Osteocyte (in vitro differentiated cells): ENCODE results near the gene CASS4. TPM values are rescaled to one million over a fixed set of nuclear protein-coding genes. Genes with fewer than 3 reads are reported as not detected.

Experiments used
- DNase-seq: peaks from one replicate; pipeline ENCODE4 v3.0.0; 2021; ENCODE audit warnings: mixed read lengths; ENCODE audit not compliant: unreplicated experiment; ENCODE audit errors: extremely low spot score
- H3K27ac Mint-ChIP-seq: one replicate; pipeline ENCODE4 v1.8.0; 2021; ENCODE audit warnings: mild to moderate bottlenecking, mixed read lengths; ENCODE audit not compliant: unreplicated experiment
- H3K27me3 Mint-ChIP-seq: one replicate; pipeline ENCODE4 v1.8.0; 2021; ENCODE audit warnings: mixed read lengths; ENCODE audit not compliant: unreplicated experiment
- H3K36me3 Mint-ChIP-seq: one replicate; pipeline ENCODE4 v1.8.0; 2021; ENCODE audit warnings: mixed read lengths; ENCODE audit not compliant: unreplicated experiment
- H3K4me1 Mint-ChIP-seq: one replicate; pipeline ENCODE4 v1.8.0; 2021; ENCODE audit warnings: mixed read lengths; ENCODE audit not compliant: unreplicated experiment
- H3K4me3 Mint-ChIP-seq: one replicate; pipeline ENCODE4 v1.8.0; 2021; ENCODE audit warnings: mild to moderate bottlenecking, moderate library complexity, mixed read lengths; ENCODE audit not compliant: unreplicated experiment
- H3K9me3 Mint-ChIP-seq: one replicate; pipeline ENCODE4 v1.8.0; 2021; ENCODE audit warnings: mixed read lengths; ENCODE audit not compliant: unreplicated experiment
- total RNA-seq: library from RNA; stranded (reverse); gene quantifications from 2 replicates; pipeline ENCODE4 v1.2.1, GENCODE V29; 2021
- TF ChIP-seq, protein P1 (sequence below): fragments of 200-600 bp; sonication (generic); IDR thresholded peaks from 2 replicates; pipeline ENCODE4 v1.5.0; 2021; ENCODE audit warnings: antibody characterized with exemption, mild to moderate bottlenecking, moderate library complexity

CASS4 gene
- total RNA-seq, 1 donor from 2014 or later, result not detected

DNA sequence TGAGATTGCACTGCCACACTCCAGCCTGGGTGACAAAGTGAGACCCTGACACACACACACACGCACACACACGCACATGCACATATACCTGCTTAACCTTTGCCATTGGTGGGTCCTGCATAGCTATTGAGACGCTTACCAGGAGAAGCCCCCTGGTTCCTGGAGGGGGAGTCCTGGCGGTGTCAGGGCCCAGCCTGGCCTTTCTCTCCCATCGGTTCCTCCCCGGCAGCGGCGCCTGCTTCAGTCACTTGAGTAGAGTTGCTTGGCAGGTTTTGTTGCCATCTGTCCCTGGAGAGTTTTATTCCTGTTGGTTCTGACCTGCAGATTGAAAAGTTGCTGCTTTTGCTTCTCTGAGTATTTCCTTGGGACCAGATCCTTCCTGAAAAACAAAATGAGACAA, 91.9 kb downstream of the CASS4 start:
- TF ChIP-seq, protein P1, sequence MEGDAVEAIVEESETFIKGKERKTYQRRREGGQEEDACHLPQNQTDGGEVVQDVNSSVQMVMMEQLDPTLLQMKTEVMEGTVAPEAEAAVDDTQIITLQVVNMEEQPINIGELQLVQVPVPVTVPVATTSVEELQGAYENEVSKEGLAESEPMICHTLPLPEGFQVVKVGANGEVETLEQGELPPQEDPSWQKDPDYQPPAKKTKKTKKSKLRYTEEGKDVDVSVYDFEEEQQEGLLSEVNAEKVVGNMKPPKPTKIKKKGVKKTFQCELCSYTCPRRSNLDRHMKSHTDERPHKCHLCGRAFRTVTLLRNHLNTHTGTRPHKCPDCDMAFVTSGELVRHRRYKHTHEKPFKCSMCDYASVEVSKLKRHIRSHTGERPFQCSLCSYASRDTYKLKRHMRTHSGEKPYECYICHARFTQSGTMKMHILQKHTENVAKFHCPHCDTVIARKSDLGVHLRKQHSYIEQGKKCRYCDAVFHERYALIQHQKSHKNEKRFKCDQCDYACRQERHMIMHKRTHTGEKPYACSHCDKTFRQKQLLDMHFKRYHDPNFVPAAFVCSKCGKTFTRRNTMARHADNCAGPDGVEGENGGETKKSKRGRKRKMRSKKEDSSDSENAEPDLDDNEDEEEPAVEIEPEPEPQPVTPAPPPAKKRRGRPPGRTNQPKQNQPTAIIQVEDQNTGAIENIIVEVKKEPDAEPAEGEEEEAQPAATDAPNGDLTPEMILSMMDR, result no peak
- Mint-ChIP-seq H3K4me1 (no peaks in the 10 kb centered on the region), H3K9me3 (no peaks in the 10 kb centered on the region), H3K27ac (no peak overlapping the region), H3K4me3 (no peak overlapping the region), H3K27me3 (no peaks in the 10 kb centered on the region), H3K36me3 (peaks cover 7% of the 10 kb centered on the region)
- no peak for DNase-seq

DNA sequence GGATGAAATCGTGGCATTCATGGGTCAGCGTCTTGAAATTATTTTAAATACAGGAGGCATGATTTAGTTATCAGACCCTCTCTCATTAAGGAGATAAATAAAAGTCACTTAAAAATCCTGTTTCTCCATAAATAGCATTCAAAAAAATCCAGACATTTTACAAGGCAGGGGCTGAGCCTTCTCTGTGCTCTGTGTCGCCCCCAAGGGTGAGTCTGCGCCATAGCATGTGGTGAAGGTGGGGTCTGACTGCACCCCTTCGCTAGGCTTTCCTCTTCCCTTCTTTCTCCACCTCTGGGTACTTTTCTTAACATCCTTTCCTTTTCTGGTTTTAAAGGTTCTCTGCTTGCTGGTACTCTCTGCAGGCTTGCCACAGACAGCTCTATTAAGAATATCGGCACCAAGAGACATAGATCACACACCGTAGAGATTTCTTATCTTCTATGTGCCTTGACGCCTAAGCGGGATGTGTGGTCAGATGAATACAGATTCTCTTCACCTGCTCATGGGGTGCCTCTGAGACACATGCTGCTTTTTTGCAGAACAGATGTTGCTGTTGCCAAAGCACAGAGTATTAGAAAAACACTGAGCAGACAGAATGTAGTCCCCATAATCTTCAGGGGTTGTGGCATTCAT, 92.4 kb downstream of the CASS4 start:
- TF ChIP-seq, protein P1, result peak; percentile 49
- peaks cover 7% of the 10 kb centered on the region for H3K36me3 Mint-ChIP-seq
- H3K9me3 Mint-ChIP-seq, result no peaks in the 10 kb centered on the region
- H3K27ac Mint-ChIP-seq, result no peak overlapping the region
- H3K4me1 Mint-ChIP-seq, result no peaks in the 10 kb centered on the region
- H3K4me3 Mint-ChIP-seq, result no peak overlapping the region
- no peak for DNase-seq
- H3K27me3 Mint-ChIP-seq, result no peaks in the 10 kb centered on the region

DNA sequence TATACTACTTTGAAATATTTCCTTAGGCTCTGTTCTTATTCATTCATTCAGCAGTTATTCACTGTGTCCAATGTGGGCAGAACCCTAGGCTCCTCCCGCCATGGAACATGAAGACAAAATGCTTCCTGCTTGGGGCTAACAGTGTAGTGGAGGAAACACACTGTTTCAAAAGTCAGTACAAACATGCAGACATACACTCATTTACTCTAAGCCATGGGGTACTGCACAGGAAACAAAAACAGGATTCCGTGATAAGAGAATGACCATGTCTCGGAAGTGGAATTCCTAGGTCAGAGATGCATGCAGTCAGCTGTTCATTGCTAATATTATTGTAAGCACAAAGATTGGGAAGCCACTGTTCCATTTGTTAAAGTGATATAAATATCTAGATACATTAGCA, 94.0 kb downstream of the CASS4 start:
- TF ChIP-seq, protein P1, result no peak
- peaks cover 6% of the 10 kb centered on the region for H3K36me3 Mint-ChIP-seq
- H3K4me3 Mint-ChIP-seq, result no peak overlapping the region

More for the DNA sequence above, 94.0 kb downstream of the CASS4 start:
- DNase-seq, result no peak
- Mint-ChIP-seq H3K27ac (no peak overlapping the region), H3K27me3 (no peaks in the 10 kb centered on the region), H3K4me1 (no peaks in the 10 kb centered on the region), H3K9me3 (no peaks in the 10 kb centered on the region)

Other genes starting within 250 kb of the CASS4 start
- not detected in 2 replicates for gene MC3R, start 163.5 kb upstream of the CASS4 start, total RNA-seq
- 46.9 and 50.6 TPM in 2 replicates for gene FAM210B, start 53.3 kb upstream of the CASS4 start, total RNA-seq
- 10.4 and 11.7 TPM in 2 replicates for gene AURKA, start 20.0 kb upstream of the CASS4 start, total RNA-seq
- gene CSTF1, start 19.6 kb upstream of the CASS4 start, total RNA-seq, result 36.2 and 38.6 TPM in 2 replicates
- gene RTF2, start 56.4 kb downstream of the CASS4 start, total RNA-seq, result 85.8 TPM in 2 replicates
- gene FAM209A, start 112.5 kb downstream of the CASS4 start, total RNA-seq, result 0.42 and 1.0 TPM in 2 replicates
- 0.55 TPM in 1 of 2 replicates, not detected in the other for gene FAM209B, start 121.0 kb downstream of the CASS4 start, total RNA-seq
- gene TFAP2C, start 217.0 kb downstream of the CASS4 start, total RNA-seq, result 92.9 and 97.8 TPM in 2 replicates